K562 (cell line): ENCODE results near the gene SURF6. TPM values are rescaled to one million over a fixed set of nuclear protein-coding genes. Genes with fewer than 3 reads are reported as not detected.

ENCODE experiments used
- ARID4B ChIP-seq: sonication (generic); formaldehyde crosslinking; IDR thresholded peaks from 2 replicates; pipeline ENCODE4 v1.8.0; 2022; ENCODE audit warnings: mild to moderate bottlenecking, missing genetic modification reagents
- CBFB ChIP-seq: sonication (generic); formaldehyde crosslinking; IDR thresholded peaks from 2 replicates; pipeline ENCODE4 v1.4.0; 2020; ENCODE audit warnings: mild to moderate bottlenecking, missing genetic modification reagents
- CGGBP1 ChIP-seq: fragments of 250-450 bp; sonication (Bioruptor Pico); IDR thresholded peaks from 2 replicates; pipeline ENCODE4 v1.9.0; 2021; ENCODE audit warnings: mild to moderate bottlenecking
- CHCHD3 ChIP-seq: fragments of 250-450 bp; sonication (Bioruptor Pico); IDR thresholded peaks from 2 replicates; pipeline ENCODE4 v2.1.2; 2022; ENCODE audit warnings: mild to moderate bottlenecking
- HSF4 ChIP-seq: fragments of 250-450 bp; sonication (Bioruptor Pico); IDR thresholded peaks from 2 replicates; pipeline ENCODE4 v2.1.2; 2022; ENCODE audit warnings: mild to moderate bottlenecking, moderate library complexity, borderline replicate concordance
- ILK ChIP-seq: fragments of 450-650 bp; IDR thresholded peaks from 2 replicates; pipeline ENCODE4 v1.6.1; 2016; ENCODE audit warnings: missing genetic modification characterization, low read depth, mild to moderate bottlenecking, missing compliant biosample characterization, moderate library complexity, borderline replicate concordance
- LARP7 ChIP-seq: fragments of 450-650 bp; IDR thresholded peaks from 2 replicates; pipeline ENCODE4 v1.6.1; 2016
- NCOA2 ChIP-seq, 2 experiments: fragments of 450-650 bp; IDR thresholded peaks; 2 replicates each; pipeline ENCODE4 v1.6.1; 2018; ENCODE audit warnings: mild to moderate bottlenecking in 2 of 2, moderate library complexity in 1 of 2; ENCODE audit not compliant: partially characterized antibody in 2 of 2
- RB1 ChIP-seq: fragments of 450-650 bp; IDR thresholded peaks from 2 replicates; pipeline ENCODE4 v1.6.1; 2017; ENCODE audit warnings: low read depth, mild to moderate bottlenecking
- SFPQ ChIP-seq: fragments of 200-400 bp; formaldehyde crosslinking; IDR thresholded peaks from 2 replicates; pipeline ENCODE4 v1.6.1; 2017; ENCODE audit warnings: mild to moderate bottlenecking, low read depth, low read length, moderate library complexity
- TFE3 ChIP-seq: fragments of 450-650 bp; formaldehyde crosslinking; IDR thresholded peaks from 2 replicates; pipeline ENCODE4 v1.4.0; 2020; ENCODE audit warnings: mild to moderate bottlenecking, mixed read lengths
- TRIM24 ChIP-seq, 2 experiments: fragments of 450-650 bp; IDR thresholded peaks; 2 replicates each; pipeline ENCODE4 v1.6.1; 2016
- ZBTB49 ChIP-seq: sonication (generic); formaldehyde crosslinking; IDR thresholded peaks from 2 replicates; pipeline ENCODE4 v1.8.0; 2022; ENCODE audit warnings: missing genetic modification reagents, mild to moderate bottlenecking, borderline replicate concordance
- ZNF449 ChIP-seq: fragments of 250-450 bp; sonication (Bioruptor Pico); IDR thresholded peaks from 2 replicates; pipeline ENCODE4 v1.8.0; 2022; ENCODE audit warnings: moderate library complexity, mild to moderate bottlenecking, inconsistent platforms
- ZNF668 ChIP-seq: fragments of 250-450 bp; sonication (Bioruptor Pico); IDR thresholded peaks from 2 replicates; pipeline ENCODE4 v1.8.0; 2022; ENCODE audit warnings: mild to moderate bottlenecking, inconsistent platforms
- ZSCAN32 ChIP-seq: fragments of 450-650 bp; formaldehyde crosslinking; IDR thresholded peaks from 2 replicates; pipeline ENCODE4 v1.4.0; 2020; ENCODE audit warnings: mild to moderate bottlenecking, moderate library complexity
- polyA plus RNA-seq, 8 experiments: library from polyadenylated mRNA; depleted of rRNA in 4 of 8; stranded (reverse) in 5 of 8; unstranded in 3 of 8; fragments of >200 nt; fragmentation: Nextera tagmentation in 2 of 8; fragmentation: Illumina TruSeq in 1 of 8; extraction: Ambion mirVana in 2 of 8; extraction: Trizol in 1 of 8; gene quantifications; 2 replicates each; pipeline versions ENCODE4 v1.2.1 to v1.2.3, GENCODE V29; 2011 to 2014; ENCODE audit warnings: inconsistent platforms in 1 of 8, missing spikeins in 1 of 8
- total RNA-seq, 7 experiments: library from RNA; depleted of rRNA in 6 of 7; stranded (reverse); fragments of >200 nt in 6 of 7; fragmentation: Illumina TruSeq in 2 of 7; extraction: Trizol in 2 of 7; gene quantifications; 2 replicates each; pipeline versions ENCODE4 v1.2.1 to v1.2.3, GENCODE V29; 2011 to 2021; ENCODE audit warnings: low replicate concordance in 1 of 7

The SURF6 gene
- total and polyA plus RNA-seq, 9 of the 15 experiments (the other 6 are each of a cell fraction or from before 2014, with no cell fraction given), result 1.4 to 68.3 (median 14.7) TPM

- no peak for TF ChIP-seq ARID4B
- TF ChIP-seq LARP7, result no peak
- no peak for TF ChIP-seq ZNF668 (CRISPR knock-in tag)
- no peak for TF ChIP-seq TFE3 (CRISPR knock-in tag)
- TF ChIP-seq CHCHD3 (CRISPR knock-in tag), result no peak
- TF ChIP-seq CBFB (CRISPR knock-in tag), result no peak
- TF ChIP-seq CGGBP1 (CRISPR knock-in tag), result no peak
- TF ChIP-seq ZNF449, result no peak
- peak in 1 of 2 experiments; percentile 72; a peak in 2 of 4 replicates for TF ChIP-seq TRIM24 (IDR thresholded peaks at IDR 0.05)
- no peak for TF ChIP-seq HSF4 (CRISPR knock-in tag)
- TF ChIP-seq RB1, result no peak
- no peak for TF ChIP-seq ILK (tag)
- no peak for TF ChIP-seq ZBTB49 (CRISPR knock-in tag)
- no peak for TF ChIP-seq ZSCAN32 (CRISPR knock-in tag)
- no peak for TF ChIP-seq NCOA2 (IDR thresholded peaks at IDR 0.05; ENCODE audit: partially characterized antibody in 2 of 2)
- TF ChIP-seq SFPQ, result no peak
These were observed 45.2 kb downstream of the SURF6 start (continued) for GRCh38 chr9:133290751-133291302.
